Peyer's patch (tissue), 4 donors: ENCODE data around the gene MMP3.

Source experiments
- CTCF ChIP-seq, 6 experiments: fragments of 450-650 bp in 4 of 6; fragments of 200-600 bp in 2 of 6; sonication (generic) in 1 of 6; IDR thresholded peaks; one replicate each; pipeline ENCODE4 v1.5.1; 2017 to 2019; ENCODE audit warnings: antibody characterized with exemption in 6 of 6, mild to moderate bottlenecking in 3 of 6, moderate library complexity in 1 of 6
- POLR2A ChIP-seq, 2 donors: fragments of 450-650 bp; IDR thresholded peaks; one replicate each; pipeline ENCODE4 v1.5.1; 2017; ENCODE audit warnings: antibody characterized with exemption in 2 of 2, mild to moderate bottlenecking in 2 of 2, moderate library complexity in 2 of 2

- TF ChIP-seq CTCF (IDR thresholded peaks at IDR 0.05) = no peak
- no peak for TF ChIP-seq POLR2A (IDR thresholded peaks at IDR 0.05)
Observed at GRCh38 chr11:102853956-102854355, 10.5 kb upstream of the MMP3 start.
